ENCODE data around the gene LMNTD2.

The LMNTD2 gene

GRCh38 chr11:531919-532526, 28.5 kb downstream of the LMNTD2 start:
- peaks cover 18% of the 10 kb centered on the region for H3K36me3 ChIP-seq (ENCODE audit: control insufficient read depth, insufficient read depth, low read length)
- no peak overlapping the region for H3K4me3 ChIP-seq (replicated peaks; ENCODE audit: low read depth, low read length)
- TF ChIP-seq, protein P1, sequence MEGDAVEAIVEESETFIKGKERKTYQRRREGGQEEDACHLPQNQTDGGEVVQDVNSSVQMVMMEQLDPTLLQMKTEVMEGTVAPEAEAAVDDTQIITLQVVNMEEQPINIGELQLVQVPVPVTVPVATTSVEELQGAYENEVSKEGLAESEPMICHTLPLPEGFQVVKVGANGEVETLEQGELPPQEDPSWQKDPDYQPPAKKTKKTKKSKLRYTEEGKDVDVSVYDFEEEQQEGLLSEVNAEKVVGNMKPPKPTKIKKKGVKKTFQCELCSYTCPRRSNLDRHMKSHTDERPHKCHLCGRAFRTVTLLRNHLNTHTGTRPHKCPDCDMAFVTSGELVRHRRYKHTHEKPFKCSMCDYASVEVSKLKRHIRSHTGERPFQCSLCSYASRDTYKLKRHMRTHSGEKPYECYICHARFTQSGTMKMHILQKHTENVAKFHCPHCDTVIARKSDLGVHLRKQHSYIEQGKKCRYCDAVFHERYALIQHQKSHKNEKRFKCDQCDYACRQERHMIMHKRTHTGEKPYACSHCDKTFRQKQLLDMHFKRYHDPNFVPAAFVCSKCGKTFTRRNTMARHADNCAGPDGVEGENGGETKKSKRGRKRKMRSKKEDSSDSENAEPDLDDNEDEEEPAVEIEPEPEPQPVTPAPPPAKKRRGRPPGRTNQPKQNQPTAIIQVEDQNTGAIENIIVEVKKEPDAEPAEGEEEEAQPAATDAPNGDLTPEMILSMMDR (IDR thresholded peaks at IDR 0.05; ENCODE audit: insufficient read depth, low read length, poor library complexity, severe bottlenecking), result no peak
- H3K27me3 ChIP-seq (replicated peaks; ENCODE audit: control insufficient read depth, insufficient read depth, low read length), result no peaks in the 10 kb centered on the region
- no peak for DNase-seq (ENCODE audit: extremely low read depth, insufficient read length)

DNA sequence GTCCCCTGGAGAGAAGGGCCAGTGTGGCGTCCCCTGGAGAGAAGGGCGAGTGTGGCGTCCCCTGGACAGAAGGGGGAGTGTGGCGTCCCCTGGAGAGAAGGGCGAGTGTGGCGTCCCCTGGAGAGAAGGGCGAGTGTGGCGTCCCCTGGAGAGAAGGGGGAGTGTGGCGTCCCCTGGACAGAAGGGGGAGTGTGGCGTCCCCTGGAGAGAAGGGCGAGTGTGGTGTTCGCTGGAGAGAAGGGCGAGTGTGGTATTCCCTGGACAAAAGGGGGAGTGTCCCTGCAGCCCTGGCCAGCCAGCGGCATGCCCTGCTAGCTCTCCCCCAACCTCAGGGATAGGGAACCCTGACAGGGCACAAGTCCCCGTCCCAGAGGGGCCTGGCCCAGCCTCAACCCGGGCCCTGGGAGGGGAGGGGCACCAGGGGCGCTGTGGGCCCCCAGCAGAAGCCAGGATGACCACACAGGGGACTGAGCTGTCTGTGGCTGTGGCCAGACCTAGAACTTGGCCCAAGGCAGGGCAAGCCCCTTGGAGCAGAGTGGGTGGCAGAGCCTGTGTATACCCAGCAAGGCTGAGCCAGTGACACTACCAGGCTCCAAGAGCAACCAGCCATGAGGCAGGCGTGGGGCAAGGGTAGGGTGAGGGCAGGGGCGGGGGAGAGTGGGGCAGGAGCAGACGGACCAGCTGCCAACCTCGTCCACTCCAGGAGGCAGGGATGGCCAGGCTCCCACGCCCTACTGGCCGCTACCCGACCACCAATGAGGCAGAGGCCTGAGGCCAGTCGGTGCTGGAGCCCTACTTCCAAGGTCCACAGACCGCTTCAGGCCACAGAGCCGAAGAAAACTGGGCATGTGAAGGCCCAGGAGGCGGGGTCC, 29.3 kb downstream of the LMNTD2 start:
- Histone ChIP-seq H3K4me3 (replicated peaks; ENCODE audit: low read depth, low read length) (no peak overlapping the region), H3K27me3 (replicated peaks; ENCODE audit: control insufficient read depth, insufficient read depth, low read length) (no peaks in the 10 kb centered on the region), H3K36me3 (ENCODE audit: control insufficient read depth, insufficient read depth, low read length) (peaks cover 18% of the 10 kb centered on the region)
- TF ChIP-seq, protein P1 (IDR thresholded peaks at IDR 0.05; ENCODE audit: insufficient read depth, low read length, poor library complexity, severe bottlenecking), result no peak
- no peak for DNase-seq (ENCODE audit: extremely low read depth, insufficient read length)

- H3K4me3 ChIP-seq (replicated peaks; ENCODE audit: low read depth, low read length), result no peak overlapping the region
- no peaks in the 10 kb centered on the region for H3K27me3 ChIP-seq (replicated peaks; ENCODE audit: control insufficient read depth, insufficient read depth, low read length)
- TF ChIP-seq, protein P1 (IDR thresholded peaks at IDR 0.05; ENCODE audit: insufficient read depth, low read length, poor library complexity, severe bottlenecking), result no peak
- no peak for DNase-seq (ENCODE audit: extremely low read depth, insufficient read length)
- H3K36me3 ChIP-seq (ENCODE audit: control insufficient read depth, insufficient read depth, low read length), result peaks cover 18% of the 10 kb centered on the region
Measured at GRCh38 chr11:529728-530411, 30.7 kb downstream of the LMNTD2 start.

DNA sequence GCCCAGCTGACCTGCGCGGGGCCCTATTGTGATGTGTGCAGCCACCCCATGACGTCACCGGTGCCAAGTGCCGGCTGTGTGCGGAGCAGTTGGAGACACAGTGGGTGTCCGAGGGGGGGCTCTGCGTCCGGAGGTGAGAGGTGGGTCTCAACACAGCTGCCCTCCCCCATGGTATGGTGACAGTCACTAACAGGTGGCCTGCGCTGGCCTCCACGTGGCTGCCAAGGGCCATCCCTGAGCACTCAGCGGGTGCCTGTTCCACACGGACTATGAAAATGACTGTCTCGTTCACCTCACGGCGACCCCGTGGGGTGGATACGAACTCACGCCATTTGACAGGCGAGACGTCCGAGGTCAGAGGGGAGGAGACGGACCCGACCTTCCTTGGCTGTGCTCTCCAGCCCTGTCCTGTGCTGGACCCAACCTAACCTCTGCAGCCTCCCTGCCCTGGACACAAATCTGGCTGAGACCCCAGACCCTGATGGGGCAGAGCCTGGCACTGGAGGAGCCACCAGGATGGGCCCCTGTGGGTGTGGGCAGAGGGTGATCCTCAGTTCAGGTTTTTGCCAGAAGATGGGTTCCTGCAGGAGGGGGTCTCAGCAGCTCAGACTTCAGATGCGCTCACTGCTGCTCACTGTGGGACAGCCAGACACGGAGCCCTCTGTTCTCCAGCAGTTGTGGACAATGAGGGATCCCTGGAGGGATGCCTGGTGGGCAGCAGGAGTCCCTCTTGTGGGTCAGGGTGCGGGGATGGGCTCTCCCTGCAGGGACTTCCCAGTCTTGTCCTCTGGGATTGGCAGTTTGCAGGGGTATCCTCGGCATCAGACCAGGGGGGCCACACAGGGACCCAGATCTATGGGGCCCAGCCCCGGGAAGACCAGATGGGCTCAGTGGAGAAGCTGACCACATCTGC, 31.5 kb downstream of the LMNTD2 start:
- Histone ChIP-seq H3K36me3 (ENCODE audit: control insufficient read depth, insufficient read depth, low read length) (peaks cover 18% of the 10 kb centered on the region), H3K27me3 (replicated peaks; ENCODE audit: control insufficient read depth, insufficient read depth, low read length) (no peaks in the 10 kb centered on the region), H3K4me3 (replicated peaks; ENCODE audit: low read depth, low read length) (no peak overlapping the region)
- DNase-seq (ENCODE audit: extremely low read depth, insufficient read length), result no peak
- TF ChIP-seq, protein P1 (IDR thresholded peaks at IDR 0.05; ENCODE audit: insufficient read depth, low read length, poor library complexity, severe bottlenecking), result no peak

DNA sequence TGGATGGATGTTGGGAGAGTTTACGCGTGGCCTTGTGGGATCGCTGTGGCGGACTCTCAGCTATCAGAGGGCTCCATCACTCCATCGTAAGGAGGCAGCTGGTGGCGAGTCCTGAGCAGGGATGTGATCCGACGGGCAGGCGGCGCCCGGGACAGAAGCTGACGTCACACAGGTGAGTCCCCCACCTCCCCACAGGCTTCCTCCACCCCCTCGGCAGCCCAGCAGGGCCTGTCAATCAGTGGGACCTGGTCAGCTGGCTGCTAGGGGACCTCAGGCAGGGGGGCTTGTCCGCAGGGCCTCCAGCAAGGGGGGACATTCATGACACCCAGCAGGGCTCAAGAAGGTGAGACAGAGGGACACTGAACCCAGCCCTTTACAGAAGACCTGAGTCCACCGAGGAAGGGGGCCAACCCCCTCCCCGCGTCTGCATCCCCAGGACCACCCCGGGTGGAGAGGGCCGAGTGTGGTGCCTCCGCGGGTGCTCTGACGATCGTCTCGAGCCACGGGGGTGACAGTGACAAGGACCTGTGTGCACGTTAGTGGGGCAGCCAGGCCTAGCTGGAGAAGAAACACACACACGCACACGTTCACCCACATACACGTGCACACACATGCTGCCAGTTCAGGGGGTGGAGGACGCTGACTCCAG, 32.2 kb downstream of the LMNTD2 start:
- TF ChIP-seq, protein P1 (IDR thresholded peaks at IDR 0.05; ENCODE audit: insufficient read depth, low read length, poor library complexity, severe bottlenecking), result no peak
- no peak for DNase-seq (ENCODE audit: extremely low read depth, insufficient read length)
- Histone ChIP-seq H3K27me3 (replicated peaks; ENCODE audit: control insufficient read depth, insufficient read depth, low read length) (no peaks in the 10 kb centered on the region), H3K4me3 (replicated peaks; ENCODE audit: low read depth, low read length) (no peak overlapping the region), H3K36me3 (ENCODE audit: control insufficient read depth, insufficient read depth, low read length) (peaks cover 16% of the 10 kb centered on the region)

Data from GM06990 (cell line).